Activated CD4-positive, alpha-beta T cell treated with anti-CD3 and anti-CD28 coated beads for 36 hours (primary cell): ENCODE measurements around the gene NADK2. TPM values are rescaled to one million over a fixed set of nuclear protein-coding genes. Genes with fewer than 3 reads are reported as not detected.

Experiments
- ATAC-seq: fragments of 200-7000 bp; cut with Tn5 transposase; one replicate; pipeline ENCODE4 v1.10.0; 2021; ENCODE audit warnings: mild to moderate bottlenecking, moderate library complexity
- CTCF ChIA-PET: fragments of 350-600 bp; sonication (Branson Sonifier 250); formaldehyde crosslinking; loops from one replicate; lab custom pipeline; 2021; ENCODE audit warnings: antibody characterized with exemption; lab: Charles Lee
- POLR2A ChIA-PET: fragments of 350-600 bp; sonication (Branson Sonifier 250); formaldehyde crosslinking; loops from one replicate; lab custom pipeline; 2021; ENCODE audit warnings: antibody characterized with exemption, inconsistent platforms; lab: Charles Lee
- DNase-seq: peaks from one replicate; pipeline ENCODE4 v3.0.0-alpha.2; 2020
- H3K27ac Mint-ChIP-seq: one replicate; pipeline ENCODE4 v1.8.0; 2021; ENCODE audit warnings: mixed read lengths
- H3K27me3 Mint-ChIP-seq: one replicate; pipeline ENCODE4 v1.8.0; 2021; ENCODE audit warnings: mixed read lengths
- H3K36me3 Mint-ChIP-seq: one replicate; pipeline ENCODE4 v1.8.0; 2021; ENCODE audit warnings: low read depth, mixed read lengths
- H3K4me1 Mint-ChIP-seq: one replicate; pipeline ENCODE4 v1.8.0; 2021; ENCODE audit warnings: mixed read lengths
- H3K4me3 Mint-ChIP-seq: one replicate; pipeline ENCODE4 v1.8.0; 2021; ENCODE audit warnings: mild to moderate bottlenecking, moderate library complexity, mixed read lengths
- H3K9me3 Mint-ChIP-seq: one replicate; pipeline ENCODE4 v1.8.0; 2021; ENCODE audit warnings: low read depth, mixed read lengths
- intact Hi-C, 2 experiments: fragments of 100-400 bp; cut with DNase I in 1 of 2; cut with micrococcal nuclease in 1 of 2; formaldehyde crosslinking; loops; one replicate each; pipeline versions ENCODE4 v1.14.2 to v1.15.1; 2022 to 2024; cut with DNase I, micrococcal nuclease
- total RNA-seq, 2 experiments: library from RNA; stranded (reverse); gene quantifications; one replicate each; pipeline ENCODE4 v1.2.3, GENCODE V29; 2021

The NADK2 gene
- total RNA-seq, 2 experiments from 2014 or later: 16.1 to 19.3 TPM

- Mint-ChIP-seq H3K36me3 (peaks cover 3% of the 10 kb centered on the region), H3K4me1 (peaks cover 34% of the 10 kb centered on the region), H3K27ac (no peak overlapping the region), H3K9me3 (no peaks in the 10 kb centered on the region), H3K4me3 (peak overlapping the region; percentile 75), H3K27me3 (no peaks in the 10 kb centered on the region)
- ChIA-PET POLR2A (interaction anchor here (1.0 kb wide), 1 partner anchor 41 kb away, joined by 6 read pairs; no protein-coding TSS in a partner anchor), CTCF (interaction anchor here (0.7 to 1.2 kb wide), 4 partner anchors 11 to 165 kb away, joined by 3 to 4 read pairs (median 4); no protein-coding TSS in a partner anchor)
- ATAC-seq (no peak), DNase-seq (no peak)
- intact Hi-C loops: loop anchor here (5.0 kb wide), 3 partner anchors 868 to 1317 kb away; partner anchors contain the start of genes DNAJC21 (in 1 of the 2) and WDR70 (in 1 of the 2)
These were observed 2.4 kb upstream of the NADK2 start for GRCh38 chr5:36244076-36244475.

DNA sequence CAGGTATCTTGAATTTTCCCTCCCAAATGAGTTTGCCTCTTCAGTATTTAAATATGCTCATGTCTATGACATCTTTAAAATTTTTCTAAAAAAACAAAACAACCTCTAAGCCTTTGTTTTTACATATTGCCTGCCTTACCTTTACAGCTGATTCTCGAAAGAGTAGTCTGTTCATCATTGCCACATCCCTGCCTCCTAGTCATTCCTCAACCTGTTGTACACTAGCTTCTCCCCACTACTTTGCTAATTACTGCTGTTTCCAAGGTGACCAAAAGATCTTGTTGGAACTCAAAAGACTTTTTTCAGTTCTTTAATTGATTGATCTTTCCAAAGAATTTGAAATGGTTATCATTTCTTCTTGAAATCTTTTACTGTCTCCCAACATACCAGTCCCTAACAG is 1.9 kb upstream of the NADK2 start:
- H3K27me3 Mint-ChIP-seq: no peaks in the 10 kb centered on the region
- no peak for DNase-seq

GRCh38 chr5:36242534-36243485 is 1.1 kb upstream of the NADK2 start:
- ATAC-seq: no peak
- H3K27ac Mint-ChIP-seq: peak overlapping the region; percentile 98
- CTCF ChIA-PET: interaction anchor here (0.6 to 2.4 kb wide), 16 partner anchors 12 to 462 kb away, joined by 3 to 18 read pairs (median 4); partner anchors contain the start of genes LMBRD2 and SKP2
- H3K4me3 Mint-ChIP-seq: peak overlapping the region; percentile 75
- H3K4me1 Mint-ChIP-seq: peaks cover 40% of the 10 kb centered on the region
- peak; percentile 26 for DNase-seq
- POLR2A ChIA-PET: interaction anchor here (1.0 to 2.9 kb wide), 2 partner anchors 42 to 91 kb away, joined by 6 to 16 read pairs; partner anchors contain the start of genes LMBRD2 and SKP2
- intact Hi-C loops: loop anchor here (1.0 to 5.0 kb wide), 8 partner anchors 92 to 1404 kb away; partner anchors contain the start of genes LMBRD2 (in 2 of the 2), DNAJC21 (in 1 of the 2), NUP155 (in 1 of the 2) and SLC1A3 (in 1 of the 2)
- H3K36me3 Mint-ChIP-seq: peaks cover 3% of the 10 kb centered on the region
- H3K9me3 Mint-ChIP-seq: no peaks in the 10 kb centered on the region
- H3K27me3 Mint-ChIP-seq: no peaks in the 10 kb centered on the region

More for the DNA sequence above, 1.9 kb upstream of the NADK2 start:
- no peak for ATAC-seq
- H3K4me1 Mint-ChIP-seq: peaks cover 37% of the 10 kb centered on the region
- peaks cover 3% of the 10 kb centered on the region for H3K36me3 Mint-ChIP-seq
- H3K4me3 Mint-ChIP-seq: peak overlapping the region; percentile 75
- ChIA-PET CTCF (interaction anchor here (0.6 to 1.2 kb wide), 4 partner anchors 12 to 463 kb away, joined by 3 to 4 read pairs (median 3); no protein-coding TSS in a partner anchor), POLR2A (interaction anchor here (1.0 kb wide), 1 partner anchor 41 kb away, joined by 6 read pairs; no protein-coding TSS in a partner anchor)
- no peaks in the 10 kb centered on the region for H3K9me3 Mint-ChIP-seq
- intact Hi-C loops: loop anchor here (2.0 to 5.0 kb wide), 4 partner anchors 869 to 1316 kb away; partner anchors contain the start of genes DNAJC21 (in 1 of the 2) and WDR70 (in 1 of the 2)
- peak overlapping the region; percentile 98 for H3K27ac Mint-ChIP-seq

DNA sequence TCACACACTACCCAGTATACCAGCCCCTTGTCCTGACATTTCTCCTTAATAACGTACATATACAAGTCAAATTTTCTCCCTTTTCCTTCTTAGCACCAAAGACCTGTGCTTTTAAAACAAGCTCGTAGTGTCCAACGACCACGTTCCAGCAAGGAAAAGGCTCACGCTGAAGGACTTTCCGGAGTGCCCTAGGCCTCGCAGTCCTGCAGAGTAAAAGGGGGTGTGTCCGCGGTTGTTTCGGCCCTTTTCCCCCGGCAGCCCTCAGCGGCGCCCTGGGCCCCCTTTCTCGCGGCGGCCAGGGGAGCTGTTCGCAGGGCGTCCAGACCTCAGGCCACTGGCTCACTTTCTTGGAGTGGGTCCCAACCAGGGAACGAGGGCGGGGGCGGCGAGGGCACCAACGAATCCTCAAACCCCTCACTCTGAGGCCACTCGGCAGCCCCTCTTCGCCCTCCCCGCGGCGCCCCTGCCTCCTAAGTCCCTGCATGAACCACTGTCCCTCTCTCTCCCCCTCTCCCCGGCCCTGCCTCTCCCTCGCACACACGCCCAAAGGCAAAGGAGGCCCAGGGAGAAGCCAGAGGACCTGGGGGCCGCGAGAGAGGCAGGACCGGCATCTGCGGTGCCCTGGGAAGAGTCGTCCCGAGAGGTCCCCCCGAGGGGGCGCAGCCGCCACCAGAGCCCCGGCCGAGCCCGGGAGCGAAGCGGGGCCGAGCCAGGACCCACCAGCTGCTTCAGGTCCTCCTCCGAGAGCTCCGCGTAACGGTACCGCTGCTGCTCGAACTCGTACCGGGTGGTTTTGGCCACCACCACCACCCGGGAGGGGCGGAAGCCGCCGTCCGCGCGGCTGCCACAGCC is 720 bp downstream of the NADK2 start:
- Mint-ChIP-seq H3K9me3 (no peaks in the 10 kb centered on the region), H3K27ac (peak overlapping the region; percentile 62), H3K27me3 (no peaks in the 10 kb centered on the region), H3K36me3 (peaks cover 3% of the 10 kb centered on the region), H3K4me1 (peaks cover 44% of the 10 kb centered on the region), H3K4me3 (peak overlapping the region; percentile 76)
- DNase-seq (peak; percentile 56), ATAC-seq (peak; percentile 5)
- POLR2A ChIA-PET: interaction anchor here (0.6 to 2.9 kb wide), 3 partner anchors 89 to 447 kb away, joined by 3 to 16 read pairs (median 3); partner anchors contain the start of genes LMBRD2 and SKP2
- intact Hi-C loops: loop anchor here (2.0 to 5.0 kb wide), 5 partner anchors 624 to 1314 kb away; partner anchors contain the start of genes DNAJC21 (in 1 of the 2), NIPBL (in 1 of the 2), SPEF2 (in 1 of the 2) and WDR70 (in 1 of the 2)
- CTCF ChIA-PET: interaction anchor here (0.5 to 2.4 kb wide), 18 partner anchors 11 to 668 kb away, joined by 3 to 18 read pairs (median 4); partner anchors contain the start of genes LMBRD2 and SKP2

DNA sequence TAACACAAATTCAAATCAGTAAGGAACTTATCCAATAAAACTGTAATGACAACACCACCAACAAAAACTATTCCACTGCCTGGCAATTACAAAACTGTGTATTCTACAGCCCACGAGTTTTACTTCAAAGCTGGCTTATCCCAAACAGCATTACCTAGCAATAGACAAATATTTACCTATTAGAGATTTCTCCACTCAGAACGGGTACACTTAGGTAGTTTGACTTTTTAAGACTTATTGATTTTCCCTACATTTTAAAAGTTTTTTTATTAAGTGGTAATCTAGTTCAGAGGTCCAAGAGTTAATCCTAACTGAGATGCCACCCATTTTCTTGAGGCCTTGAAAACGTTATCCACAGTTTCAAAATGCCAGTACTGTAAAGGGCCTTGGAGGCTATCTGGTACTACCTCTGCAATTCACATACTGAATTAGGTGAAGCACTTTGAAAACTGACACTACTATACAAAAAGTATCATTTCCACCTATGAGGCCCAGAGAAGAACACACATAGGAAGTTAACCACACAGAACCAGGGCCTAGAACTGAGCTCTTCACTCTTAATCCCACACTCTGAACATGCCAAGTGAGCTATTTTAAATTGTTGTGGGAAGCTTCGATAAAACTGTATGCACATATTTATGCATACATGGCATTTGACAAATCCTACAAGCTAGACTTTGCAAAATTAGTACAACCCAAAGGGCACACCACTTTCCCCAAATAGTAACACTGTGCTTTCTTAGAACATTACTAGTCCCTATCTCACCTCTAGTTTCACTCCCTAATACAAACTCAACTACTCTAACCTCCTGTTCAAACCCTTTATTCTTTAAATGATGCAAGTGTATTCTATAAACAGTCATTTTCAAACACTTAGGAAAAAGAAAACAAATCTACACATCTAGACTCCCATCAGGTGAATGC is 2.1 kb downstream of the NADK2 start:
- Mint-ChIP-seq H3K27me3 (no peaks in the 10 kb centered on the region), H3K4me1 (peaks cover 44% of the 10 kb centered on the region), H3K4me3 (peak overlapping the region; percentile 76), H3K27ac (peak overlapping the region; percentile 80), H3K36me3 (peaks cover 3% of the 10 kb centered on the region), H3K9me3 (no peaks in the 10 kb centered on the region)
- intact Hi-C loops: loop anchor here (2.0 to 5.0 kb wide), 5 partner anchors 623 to 1312 kb away; partner anchors contain the start of genes DNAJC21 (in 1 of the 2), NIPBL (in 1 of the 2), SPEF2 (in 1 of the 2) and WDR70 (in 1 of the 2)
- ChIA-PET POLR2A (no interaction called here), CTCF (interaction anchor here (0.7 to 1.3 kb wide), 2 partner anchors 12 to 164 kb away, joined by 4 read pairs; no protein-coding TSS in a partner anchor)
- ATAC-seq (no peak), DNase-seq (no peak)

GRCh38 chr5:36238502-36239295 is 3.0 kb downstream of the NADK2 start:
- no peak overlapping the region for H3K27ac Mint-ChIP-seq
- H3K9me3 Mint-ChIP-seq: no peaks in the 10 kb centered on the region
- no peak for DNase-seq
- ChIA-PET POLR2A (no interaction called here), CTCF (interaction anchor here (0.7 to 1.3 kb wide), 3 partner anchors 11 to 163 kb away, joined by 4 to 5 read pairs (median 4); no protein-coding TSS in a partner anchor)
- no peaks in the 10 kb centered on the region for H3K27me3 Mint-ChIP-seq
- H3K36me3 Mint-ChIP-seq: peaks cover 3% of the 10 kb centered on the region
- H3K4me1 Mint-ChIP-seq: peaks cover 40% of the 10 kb centered on the region
- ATAC-seq: no peak
- intact Hi-C loops: no loop called here
- no peak overlapping the region for H3K4me3 Mint-ChIP-seq

- peaks cover 2% of the 10 kb centered on the region for H3K36me3 Mint-ChIP-seq
- CTCF ChIA-PET: interaction anchor here (1.3 kb wide), 1 partner anchor 19 kb away, joined by 5 read pairs; no protein-coding TSS in a partner anchor
- intact Hi-C loops: no loop called here
- no peak for DNase-seq
- H3K27ac Mint-ChIP-seq: no peak overlapping the region
- H3K9me3 Mint-ChIP-seq: no peaks in the 10 kb centered on the region
- H3K4me1 Mint-ChIP-seq: peaks cover 31% of the 10 kb centered on the region
- POLR2A ChIA-PET: interaction anchor here (0.6 kb wide), 1 partner anchor 87 kb away, joined by 3 read pairs; no protein-coding TSS in a partner anchor
- no peak overlapping the region for H3K4me3 Mint-ChIP-seq
- no peaks in the 10 kb centered on the region for H3K27me3 Mint-ChIP-seq
- no peak for ATAC-seq
These were observed 4.0 kb downstream of the NADK2 start for GRCh38 chr5:36237751-36238150.

- DNase-seq (no peak), ATAC-seq (no peak)
- POLR2A ChIA-PET: no interaction called here
- H3K4me1 Mint-ChIP-seq: peaks cover 27% of the 10 kb centered on the region
- H3K36me3 Mint-ChIP-seq: peaks cover 2% of the 10 kb centered on the region
- no peaks in the 10 kb centered on the region for H3K9me3 Mint-ChIP-seq
- intact Hi-C loops: no loop called here
- CTCF ChIA-PET: interaction anchor here (0.6 to 1.2 kb wide), 2 partner anchors 17 to 1151 kb away, joined by 3 read pairs; no protein-coding TSS in a partner anchor
- no peak overlapping the region for H3K4me3 Mint-ChIP-seq
- H3K27me3 Mint-ChIP-seq: no peaks in the 10 kb centered on the region
- H3K27ac Mint-ChIP-seq: no peak overlapping the region
These were observed 4.9 kb downstream of the NADK2 start for GRCh38 chr5:36236801-36237200.

DNA sequence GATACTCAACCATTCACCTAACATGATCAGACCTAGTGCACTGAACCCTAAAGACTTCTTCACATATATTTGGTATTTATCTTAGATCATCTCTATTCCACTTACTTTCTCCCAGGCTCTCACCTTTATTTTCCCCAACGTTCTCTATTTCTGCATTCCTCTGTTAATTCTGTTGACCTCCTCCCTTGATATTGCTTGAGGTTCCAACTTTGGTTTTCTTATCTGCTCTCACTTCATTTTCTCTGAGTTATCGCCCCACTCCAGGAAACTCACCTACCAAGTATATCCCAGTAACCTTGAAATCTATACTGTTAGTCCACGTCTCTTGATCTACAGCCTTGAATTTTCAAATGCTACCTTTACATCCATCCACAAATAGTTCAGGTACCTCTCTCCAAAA is 9.2 kb downstream of the NADK2 start:
- intact Hi-C loops: no loop called here
- CTCF ChIA-PET: no interaction called here
- POLR2A ChIA-PET: no interaction called here
- H3K4me3 Mint-ChIP-seq: no peak overlapping the region
- H3K27me3 Mint-ChIP-seq: no peaks in the 10 kb centered on the region
- H3K4me1 Mint-ChIP-seq: peaks cover 2% of the 10 kb centered on the region
- H3K36me3 Mint-ChIP-seq: peaks cover 2% of the 10 kb centered on the region
- H3K27ac Mint-ChIP-seq: no peak overlapping the region
- no peak for ATAC-seq
- H3K9me3 Mint-ChIP-seq: no peaks in the 10 kb centered on the region
- no peak for DNase-seq
